ENCODE data around the gene SPATA45.

DNA sequence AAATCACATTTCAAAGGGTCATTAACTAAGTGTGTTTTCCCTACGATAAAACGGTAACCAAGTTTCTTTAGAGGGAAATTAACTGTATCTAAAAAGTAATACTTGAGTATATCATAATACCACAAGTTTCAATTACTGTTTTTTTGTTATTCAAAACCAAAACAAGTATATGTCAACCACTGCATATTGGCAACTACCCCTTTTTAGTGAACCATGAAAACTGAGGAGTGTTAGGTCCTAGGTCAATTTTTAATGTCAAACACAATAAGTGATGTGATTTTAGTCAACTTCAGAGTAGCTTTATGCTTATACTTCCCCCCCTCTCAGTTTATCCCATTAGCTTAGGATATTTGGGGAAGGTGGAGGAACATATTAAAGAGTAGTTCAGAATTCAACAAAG is 66.2 kb downstream of the SPATA45 start:
- TF ChIP-seq, protein P1, sequence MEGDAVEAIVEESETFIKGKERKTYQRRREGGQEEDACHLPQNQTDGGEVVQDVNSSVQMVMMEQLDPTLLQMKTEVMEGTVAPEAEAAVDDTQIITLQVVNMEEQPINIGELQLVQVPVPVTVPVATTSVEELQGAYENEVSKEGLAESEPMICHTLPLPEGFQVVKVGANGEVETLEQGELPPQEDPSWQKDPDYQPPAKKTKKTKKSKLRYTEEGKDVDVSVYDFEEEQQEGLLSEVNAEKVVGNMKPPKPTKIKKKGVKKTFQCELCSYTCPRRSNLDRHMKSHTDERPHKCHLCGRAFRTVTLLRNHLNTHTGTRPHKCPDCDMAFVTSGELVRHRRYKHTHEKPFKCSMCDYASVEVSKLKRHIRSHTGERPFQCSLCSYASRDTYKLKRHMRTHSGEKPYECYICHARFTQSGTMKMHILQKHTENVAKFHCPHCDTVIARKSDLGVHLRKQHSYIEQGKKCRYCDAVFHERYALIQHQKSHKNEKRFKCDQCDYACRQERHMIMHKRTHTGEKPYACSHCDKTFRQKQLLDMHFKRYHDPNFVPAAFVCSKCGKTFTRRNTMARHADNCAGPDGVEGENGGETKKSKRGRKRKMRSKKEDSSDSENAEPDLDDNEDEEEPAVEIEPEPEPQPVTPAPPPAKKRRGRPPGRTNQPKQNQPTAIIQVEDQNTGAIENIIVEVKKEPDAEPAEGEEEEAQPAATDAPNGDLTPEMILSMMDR (IDR thresholded peaks at IDR 0.05; ENCODE audit: low read length), result no peak
- TF ChIP-seq EZH2 (IDR thresholded peaks at IDR 0.05; ENCODE audit: borderline replicate concordance, low read length), result no peak
